GM23248 (cell line): ENCODE data around the gene DCD.

Experiments used
- EZH2 ChIP-seq: fragments of 200-600 bp; sonication (generic); IDR thresholded peaks from 2 replicates; pipeline ENCODE4 v1.6.1; 2018; ENCODE audit warnings: antibody characterized with exemption, mild to moderate bottlenecking; ENCODE audit not compliant: insufficient read depth, poor library complexity, severe bottlenecking
- EZH2phosphoT487 ChIP-seq: fragments of 200-600 bp; sonication (generic); IDR thresholded peaks from 2 replicates; pipeline ENCODE4 v1.6.1; 2018; ENCODE audit warnings: antibody characterized with exemption, moderate library complexity, mild to moderate bottlenecking, low read depth; ENCODE audit not compliant: insufficient read depth

- TF ChIP-seq EZH2phosphoT487 (no peak), EZH2 (no peak)
These were observed 7.1 kb downstream of the DCD start for GRCh38 chr12:54641089-54641488.
